ENCODE results near the gene ALK.

ALK gene

GRCh38 chr2:29787473-29788465 lies 133.6 kb downstream of the ALK start:
- DNase-seq = no peak

- no peak for DNase-seq
These were observed 135.0 kb downstream of the ALK start for GRCh38 chr2:29786361-29786760.

DNA sequence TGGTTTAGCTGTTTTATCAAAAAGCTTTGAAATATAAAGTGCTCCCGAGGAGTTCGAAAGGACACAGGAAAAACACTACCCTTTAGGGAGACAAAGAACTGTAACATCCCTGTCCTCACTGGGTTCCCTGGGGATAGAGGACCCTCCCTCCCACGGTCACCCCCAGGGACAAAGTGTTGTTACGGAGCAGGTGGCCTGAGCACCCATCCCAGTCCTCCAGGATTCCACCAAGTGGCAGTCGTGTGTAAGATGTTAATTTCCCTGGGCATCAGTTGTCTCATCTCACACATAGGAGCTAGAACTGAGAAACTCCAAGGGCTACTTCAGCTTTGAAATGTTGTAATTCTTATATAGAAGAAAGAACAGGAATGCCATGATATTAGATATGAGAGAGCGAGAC lies 137.7 kb downstream of the ALK start:
- no peak for DNase-seq

DNA sequence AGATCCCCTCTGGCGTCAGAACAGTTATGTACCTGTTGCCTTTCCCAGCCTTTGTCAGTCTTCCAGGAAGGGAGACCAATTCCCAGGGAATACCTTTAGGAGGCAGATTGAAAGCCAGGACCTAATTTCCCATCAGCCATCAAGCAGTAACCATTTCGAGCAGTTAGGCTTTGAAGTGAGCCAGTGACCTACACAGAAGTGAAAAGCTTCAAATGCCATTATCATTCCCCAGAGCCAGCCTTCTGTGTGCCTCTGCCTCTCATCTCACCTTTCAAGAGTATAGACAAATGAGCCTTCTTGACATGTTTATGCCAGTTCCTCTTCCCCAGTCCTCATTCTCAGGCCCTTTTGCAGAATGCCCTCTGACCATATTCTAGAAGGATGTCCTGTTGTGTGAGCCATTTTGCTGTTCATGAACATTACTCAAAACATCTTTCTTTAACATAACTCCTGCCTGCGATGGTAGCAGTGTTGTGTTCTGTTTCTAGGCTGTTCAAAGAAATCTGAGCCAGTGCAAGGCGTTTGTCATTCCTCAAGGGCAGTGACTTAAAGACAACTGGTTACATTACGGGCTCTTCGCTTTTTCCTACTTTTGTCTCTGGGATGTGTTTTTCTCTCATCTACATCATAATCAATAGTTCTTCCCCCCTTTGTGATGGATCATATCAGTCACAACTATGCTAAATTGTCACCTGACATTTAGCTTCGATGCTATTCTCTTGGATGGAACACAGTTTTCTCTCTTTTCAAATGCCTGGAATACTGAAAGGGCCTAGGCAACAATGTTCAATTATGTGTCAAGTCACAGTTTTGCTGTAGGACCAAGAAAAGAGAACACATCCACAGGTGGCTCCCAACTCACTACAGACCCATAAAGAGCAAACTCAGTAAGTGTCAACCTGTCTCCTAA lies 138.6 kb downstream of the ALK start:
- no peak for DNase-seq

DNA sequence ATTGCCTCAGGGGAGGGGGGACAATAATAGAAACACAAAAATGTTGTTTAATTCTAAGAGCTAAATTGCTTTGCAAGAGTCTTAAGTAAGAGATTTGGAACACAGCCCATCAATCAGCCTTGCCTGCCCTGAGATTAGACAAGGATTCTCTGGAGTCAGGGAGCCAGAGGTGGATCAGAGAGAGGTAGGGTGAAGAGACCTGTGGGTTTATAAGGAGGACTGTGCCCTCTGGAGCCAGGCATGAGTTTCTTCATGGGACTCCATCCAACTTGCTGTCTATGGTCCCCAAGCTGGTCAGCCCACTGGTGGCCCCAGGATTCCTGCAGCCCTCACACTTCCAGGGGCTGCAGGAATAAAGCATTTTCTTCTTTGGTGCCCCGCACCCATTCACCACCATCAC lies 139.3 kb downstream of the ALK start:
- DNase-seq = no peak

- DNase-seq = no peak
These were observed 140.5 kb downstream of the ALK start for GRCh38 chr2:29780906-29781305.

DNA sequence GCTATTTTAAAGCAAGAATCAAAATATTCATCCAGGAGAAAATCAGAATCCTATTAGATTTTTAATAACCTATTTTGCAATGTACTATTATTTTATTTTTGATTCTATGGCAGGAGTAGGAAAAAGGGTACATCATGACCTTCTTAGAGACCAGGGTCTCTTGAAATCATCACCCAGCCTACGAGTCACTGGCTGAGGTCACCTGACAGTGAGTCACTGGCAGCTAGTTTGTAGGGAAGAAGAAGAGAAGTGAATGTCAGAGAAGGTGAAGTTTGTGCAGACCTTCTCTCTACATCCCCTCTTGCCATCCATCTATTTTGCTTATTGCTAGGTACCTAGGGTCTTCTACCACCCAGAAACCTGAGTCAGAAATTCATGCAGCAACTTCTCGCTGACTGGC lies 144.2 kb downstream of the ALK start:
- no peak for DNase-seq

DNA sequence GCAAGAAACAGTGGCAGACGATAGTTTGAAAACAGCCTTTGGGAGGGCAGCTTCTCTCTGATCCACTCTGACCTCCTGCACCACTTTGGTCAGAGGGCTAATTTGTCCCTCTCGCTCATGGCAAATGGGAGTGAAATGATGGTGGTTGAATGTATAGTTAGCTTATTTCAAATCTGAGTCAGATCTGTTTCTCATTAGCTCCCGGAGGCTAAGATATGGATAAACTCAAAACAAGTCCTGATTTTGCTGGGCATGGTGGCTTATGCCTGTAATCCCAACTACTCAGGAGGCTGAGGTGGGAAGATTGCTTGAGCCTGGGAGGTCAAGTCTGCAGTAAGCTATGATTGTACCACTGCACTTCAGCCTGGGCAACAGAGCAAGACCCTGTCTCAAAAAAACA lies 145.0 kb downstream of the ALK start:
- DNase-seq = no peak

DNA sequence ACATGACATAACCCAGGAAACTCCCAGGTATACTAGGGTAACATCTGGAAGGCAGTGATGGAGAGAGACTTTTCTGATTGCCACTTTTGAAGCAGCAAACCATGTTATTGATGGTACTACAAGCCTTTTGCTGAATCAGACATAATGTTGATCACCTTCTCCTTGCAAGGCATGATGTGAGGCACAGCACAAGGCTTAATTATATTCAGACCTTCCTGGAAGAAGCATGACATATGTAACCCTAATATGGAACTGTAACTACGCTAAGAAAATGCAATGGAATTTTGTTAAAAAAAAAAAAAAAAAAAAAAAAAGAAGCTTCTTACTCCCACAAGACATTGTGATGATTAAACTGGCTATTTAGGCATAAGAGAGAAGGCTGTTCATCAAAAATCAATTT lies 145.4 kb downstream of the ALK start:
- DNase-seq = no peak

- no peak for DNase-seq
These were observed 146.8 kb downstream of the ALK start for GRCh38 chr2:29774624-29775023.

DNA sequence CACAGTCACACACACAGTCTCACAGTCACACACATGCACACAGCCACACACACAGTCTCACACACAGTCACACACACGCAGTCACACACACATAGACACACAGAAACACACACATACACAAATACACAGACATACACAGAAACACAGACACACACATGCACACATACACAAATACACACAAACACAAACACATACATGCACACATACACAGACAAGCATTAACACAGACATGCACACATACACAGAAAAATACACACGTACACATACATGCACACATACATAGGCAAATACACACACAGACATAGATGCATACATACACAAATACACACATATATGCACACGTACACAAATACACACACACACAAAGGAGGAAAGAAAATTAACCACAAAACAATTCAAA lies 150.5 kb downstream of the ALK start:
- no peak for DNase-seq

DNA sequence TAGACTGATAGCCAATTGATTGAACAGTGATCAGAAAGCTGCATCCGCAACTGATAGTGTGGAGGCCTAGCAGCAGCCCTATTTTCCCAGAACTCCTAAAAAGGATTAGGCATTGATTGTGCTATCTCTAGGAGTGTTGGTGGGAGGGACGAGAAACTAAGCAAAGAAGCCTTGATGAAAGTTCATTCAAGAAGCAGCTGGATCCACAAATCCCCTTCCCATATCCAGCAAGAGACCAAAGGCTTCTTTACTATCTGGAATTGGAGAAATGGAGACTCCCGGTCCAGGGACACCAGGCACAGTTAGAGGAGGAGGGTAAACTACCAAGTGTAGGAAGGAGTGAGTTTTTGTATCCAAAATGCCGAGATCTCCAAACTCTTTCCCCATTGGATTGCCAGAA lies 151.5 kb downstream of the ALK start:
- DNase-seq = no peak

DNA sequence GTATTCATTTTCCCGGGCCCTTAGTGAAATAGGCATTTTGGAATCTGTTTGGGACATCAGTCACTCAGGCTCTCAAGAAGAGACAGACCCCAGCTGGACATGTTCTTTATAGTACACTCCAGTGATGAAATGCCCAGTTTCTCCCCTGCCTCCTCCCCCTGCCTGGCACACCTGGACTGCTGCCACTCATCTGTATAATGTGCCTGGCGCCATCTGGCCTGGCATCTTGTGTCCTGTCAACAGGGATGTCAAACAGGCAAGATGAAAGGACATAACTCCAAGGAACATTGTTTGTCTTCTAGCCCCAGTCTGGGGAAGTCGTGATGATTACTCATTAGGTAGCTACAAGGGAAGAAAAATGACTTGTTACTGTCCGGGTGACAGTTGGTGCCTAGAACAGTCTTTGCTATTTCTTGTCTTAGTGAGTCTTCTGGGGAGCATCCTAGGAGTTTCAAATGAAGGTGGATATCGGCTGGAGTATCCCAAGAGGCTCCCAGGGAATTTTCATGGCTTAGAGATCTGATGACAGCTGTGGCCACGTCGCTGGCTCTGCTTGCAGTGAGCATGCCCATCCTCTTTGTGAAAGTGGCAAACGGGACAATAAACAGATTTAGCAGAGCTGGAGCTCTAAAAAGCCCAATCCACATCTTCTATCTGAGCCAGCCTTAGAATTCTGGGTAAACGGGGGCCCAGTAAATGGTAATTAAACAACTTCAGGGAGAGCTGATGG lies 153.6 kb downstream of the ALK start:
- no peak for DNase-seq

- DNase-seq = no peak
These were observed 155.2 kb downstream of the ALK start for GRCh38 chr2:29766191-29766590.

- DNase-seq = no peak
These were observed 155.7 kb downstream of the ALK start for GRCh38 chr2:29765721-29766120.

DNA sequence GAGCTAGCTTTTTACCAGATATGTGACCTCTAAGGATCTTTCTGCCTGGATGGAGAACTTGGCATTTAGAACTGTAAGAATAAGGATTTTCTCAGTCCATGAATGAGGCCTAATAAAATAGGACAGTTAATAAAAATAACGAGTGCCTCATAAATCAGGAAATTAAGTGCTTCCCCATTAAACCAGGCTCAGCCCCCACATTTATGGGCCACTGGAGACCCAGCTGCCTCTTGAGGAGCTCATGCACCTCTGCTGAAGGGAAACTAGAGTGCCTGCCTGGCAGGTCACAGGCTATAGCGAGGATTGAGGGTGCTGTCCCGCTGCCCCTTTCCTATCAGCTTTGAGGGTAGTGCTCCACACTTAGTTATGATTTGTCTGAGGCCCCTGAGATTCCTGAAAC lies 158.0 kb downstream of the ALK start:
- DNase-seq = no peak

- DNase-seq = no peak
These were observed 159.1 kb downstream of the ALK start for GRCh38 chr2:29762239-29762638.

DNA sequence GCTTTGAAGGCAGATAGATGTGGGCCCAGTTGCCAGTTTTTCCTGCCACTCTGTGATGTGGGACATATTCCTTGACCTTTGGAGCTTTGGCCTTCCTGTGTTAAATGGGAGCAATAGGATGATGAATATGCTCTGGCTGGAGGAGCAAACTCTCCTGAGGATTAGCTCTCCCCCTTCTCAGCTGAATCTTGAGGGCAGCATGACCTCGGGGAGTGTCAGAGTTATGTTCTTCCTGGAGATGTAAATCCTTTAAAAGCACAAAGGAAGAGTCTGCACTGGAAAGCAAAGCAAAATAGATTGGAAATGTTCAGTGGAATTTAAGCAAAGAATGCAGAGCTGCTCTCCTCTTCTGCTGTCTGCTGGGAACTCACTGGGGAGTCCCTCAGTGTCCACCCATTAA lies 160.1 kb downstream of the ALK start:
- DNase-seq = no peak

GRCh38 chr2:29760008-29760407 lies 161.4 kb downstream of the ALK start:
- no peak for DNase-seq

GRCh38 chr2:29759360-29759759 lies 162.0 kb downstream of the ALK start:
- DNase-seq = no peak

DNA sequence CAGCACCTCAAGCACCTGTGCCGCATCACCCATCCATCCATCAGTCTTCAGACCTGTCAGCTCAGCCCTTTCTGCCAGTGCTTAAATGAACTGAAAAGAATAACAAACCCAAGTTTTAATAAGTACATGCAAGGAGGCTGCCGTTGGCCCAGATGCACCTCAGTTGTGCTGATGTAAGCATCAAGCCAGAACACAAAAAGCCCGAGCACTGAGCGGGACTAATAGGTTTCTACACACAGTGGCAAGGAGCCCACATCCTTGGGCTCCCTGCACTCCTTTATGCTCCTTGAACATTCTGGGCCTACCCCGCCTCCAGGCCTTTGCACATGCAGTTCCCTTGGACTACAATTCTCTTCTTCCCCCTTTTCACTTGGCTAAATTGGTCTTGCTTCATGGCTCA lies 165.6 kb downstream of the ALK start:
- DNase-seq = no peak

GRCh38 chr2:29755233-29755632 lies 166.2 kb downstream of the ALK start:
- DNase-seq = no peak
